Skin epidermis (tissue), 12 donors: Measurements from ENCODE around the gene DIPK1A.

Experiments
- H3K27ac ChIP-seq, 21 experiments: fragments of 200-600 bp; sonication (generic) in 11 of 21; one replicate each; pipeline ENCODE4 v1.5.0; 2020; ENCODE audit warnings: mild to moderate bottlenecking in 3 of 21, inconsistent platforms in 2 of 21, moderate library complexity in 2 of 21
- H3K4me3 ChIP-seq, 7 experiments: fragments of 200-600 bp; sonication (generic) in 2 of 7; one replicate each; pipeline ENCODE4 v1.5.0; 2020; ENCODE audit warnings: inconsistent platforms in 2 of 7, mild to moderate bottlenecking in 2 of 7, moderate library complexity in 1 of 7

Gene DIPK1A

DNA sequence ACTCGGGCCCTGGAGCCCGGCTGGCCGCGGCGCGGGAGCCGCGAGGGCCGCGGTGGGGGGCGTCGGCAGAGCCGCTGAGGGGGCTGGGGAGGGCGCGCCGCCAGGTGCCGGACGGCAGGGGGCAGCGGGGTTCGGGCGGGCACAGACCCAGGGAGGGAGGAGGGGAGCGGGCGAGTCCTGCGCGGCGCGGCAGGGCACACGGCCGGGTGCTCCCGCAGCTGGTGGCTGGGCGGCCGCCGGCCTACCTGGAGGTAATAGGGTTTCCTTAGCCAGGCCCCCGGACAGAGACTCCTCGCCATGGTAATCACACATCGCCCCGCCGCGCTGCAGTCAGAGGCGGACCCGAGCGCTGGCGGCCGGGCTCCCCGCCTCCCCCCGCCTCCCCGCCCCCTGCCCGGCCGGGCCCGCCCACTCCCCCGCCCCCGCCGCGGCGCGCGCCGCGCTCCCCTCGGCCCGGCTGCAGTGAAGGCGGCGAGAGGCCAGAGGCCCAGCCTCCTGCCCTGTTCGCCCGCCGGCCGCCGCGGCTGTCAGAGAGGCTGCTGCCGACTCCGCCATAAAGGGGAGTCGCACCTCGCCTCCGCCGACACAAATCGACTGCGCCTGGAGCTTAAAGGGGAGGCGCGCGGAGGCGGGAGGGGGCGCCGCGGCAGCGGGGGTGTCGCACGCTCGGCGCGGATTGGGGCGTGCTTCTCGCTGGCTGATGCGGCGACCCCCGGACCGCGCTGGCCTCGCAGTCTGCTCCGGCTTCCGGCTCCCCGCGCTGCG is at the start of gene DIPK1A:
Gene DIPK1A, minus strand, starts transcription at position 332 of the 765 bp plus-strand sequence. Its CDS starts 33 bp downstream, at position 299.
- peak within 1 kb of the TSS; percentile 77 to 91 (median 84) for H3K4me3 ChIP-seq

GRCh38 chr1:93007941-93008577 is 46.8 kb upstream of the DIPK1A start:
- Histone ChIP-seq H3K27ac (no peak overlapping the region), H3K4me3 (no peak overlapping the region)

More for the DNA sequence above, at the start of gene DIPK1A:
- peak within 1 kb of the TSS; percentile 74 to 99 (median 97) for H3K27ac ChIP-seq

DNA sequence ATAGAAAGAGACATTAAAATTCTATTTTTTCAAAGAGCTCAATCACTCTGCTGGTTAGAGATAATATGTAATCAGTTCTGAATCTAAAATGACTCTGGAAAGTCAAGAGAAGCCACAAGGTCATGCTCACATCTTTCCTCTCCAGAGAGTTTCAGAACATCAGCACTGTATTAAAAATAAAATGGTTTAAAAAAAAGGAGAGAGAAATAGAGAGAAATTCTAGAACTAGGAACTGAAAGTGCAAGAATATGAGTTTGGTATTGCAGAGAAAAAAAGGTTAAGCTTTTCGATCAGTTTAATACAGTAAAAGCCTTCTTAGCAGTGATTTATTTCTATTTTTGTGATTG is 44.0 kb upstream of the DIPK1A start:
- no peak overlapping the region for H3K27ac ChIP-seq
- no peak overlapping the region for H3K4me3 ChIP-seq

DNA sequence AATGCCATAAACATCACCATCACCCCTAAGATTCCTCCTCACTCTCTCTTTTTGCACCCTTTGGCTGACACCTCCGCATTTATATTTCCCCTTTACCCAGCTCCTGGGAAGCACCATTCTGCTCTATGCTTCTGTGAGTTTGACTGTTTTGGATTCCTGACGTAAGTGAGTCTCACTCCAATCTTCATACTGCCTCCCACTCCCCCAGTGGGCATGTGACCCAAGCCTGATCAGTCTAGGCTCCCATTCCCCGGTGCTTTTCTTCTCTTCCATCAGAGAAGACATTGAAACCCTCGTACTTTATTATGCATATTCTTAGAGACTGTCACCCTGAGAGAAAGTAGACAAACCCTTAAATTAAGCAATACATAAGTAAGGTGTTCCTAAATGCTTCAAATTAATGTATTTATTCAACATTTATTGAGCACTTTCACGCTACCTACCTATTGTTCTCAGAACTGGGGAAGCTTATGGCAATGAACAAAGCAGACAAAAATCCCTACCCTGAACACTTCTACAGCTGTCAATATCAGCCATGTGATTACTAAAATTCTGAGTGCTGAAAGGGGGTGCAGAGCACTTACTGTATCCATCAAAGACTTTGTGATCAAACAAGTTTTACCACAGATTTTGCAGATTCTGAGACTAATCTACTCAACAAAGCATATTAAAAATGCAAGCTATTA is 43.4 kb upstream of the DIPK1A start:
- H3K4me3 ChIP-seq = no peak overlapping the region
- no peak overlapping the region for H3K27ac ChIP-seq

DNA sequence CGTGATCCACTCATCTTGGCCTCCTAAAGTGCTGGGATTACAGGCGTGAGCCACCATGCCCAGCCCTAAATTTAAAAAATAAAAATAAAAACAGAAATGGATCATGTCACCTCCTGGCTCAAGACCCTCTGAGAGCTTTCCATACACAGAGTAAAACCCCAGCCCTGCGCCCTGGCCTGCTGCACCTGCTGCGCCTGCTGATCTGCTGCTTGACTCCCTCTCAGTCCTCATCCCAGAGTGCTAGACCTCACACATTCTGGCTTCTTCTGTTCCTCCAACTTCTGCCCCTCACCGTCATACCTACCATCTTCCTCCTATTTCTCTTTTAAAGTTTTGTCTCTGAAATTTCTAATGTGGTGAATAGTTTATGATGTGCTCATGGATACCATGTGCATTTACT is 42.7 kb upstream of the DIPK1A start:
- Histone ChIP-seq H3K27ac (no peak overlapping the region), H3K4me3 (no peak overlapping the region)

- no peak overlapping the region for H3K4me3 ChIP-seq
- H3K27ac ChIP-seq = no peak overlapping the region
These were observed 41.5 kb upstream of the DIPK1A start for GRCh38 chr1:93002781-93003180.

DNA sequence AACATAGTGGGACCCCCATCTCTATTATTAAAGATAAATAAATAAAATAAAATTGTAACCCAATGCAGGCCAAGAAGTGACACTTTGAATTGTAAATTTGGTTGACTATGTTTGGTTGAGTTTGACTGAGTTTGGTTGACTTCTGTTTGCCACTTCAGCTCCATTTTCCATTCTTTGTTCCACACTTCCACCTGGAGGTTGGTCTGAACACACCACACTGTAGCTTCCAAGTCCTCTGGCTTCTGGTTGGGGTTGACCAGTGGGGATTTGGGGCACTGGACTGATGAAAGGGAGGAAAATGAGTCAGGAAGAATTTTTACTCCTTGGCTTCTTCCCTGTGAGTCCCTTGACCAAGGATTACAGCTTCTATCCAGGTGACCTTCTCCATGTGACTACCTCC is 40.6 kb upstream of the DIPK1A start:
- no peak overlapping the region for H3K4me3 ChIP-seq

DNA sequence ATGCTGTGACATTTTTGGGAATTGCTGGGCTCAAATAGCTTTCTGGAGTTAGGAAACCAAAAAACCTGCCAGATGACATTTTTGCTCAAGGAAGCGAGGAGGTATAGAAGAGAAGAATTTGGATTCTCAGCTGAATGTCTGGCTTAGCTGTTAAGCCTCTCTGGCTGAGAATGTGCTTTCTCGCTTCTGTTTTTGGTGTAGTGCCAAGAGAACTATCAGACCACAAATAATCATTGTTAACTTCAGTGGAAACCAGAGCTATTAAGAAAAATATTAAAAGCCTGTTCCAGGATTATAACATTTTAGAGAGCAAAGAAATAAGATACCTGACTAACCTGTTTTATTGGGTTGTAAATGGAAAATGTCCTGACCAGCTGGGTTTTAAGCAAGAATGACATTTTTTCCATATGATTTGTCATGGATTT is 39.5 kb upstream of the DIPK1A start:
- Histone ChIP-seq H3K27ac (no peak overlapping the region), H3K4me3 (no peak overlapping the region)

More for the DNA sequence above, 40.6 kb upstream of the DIPK1A start:
- no peak overlapping the region for H3K27ac ChIP-seq

- Histone ChIP-seq H3K27ac (no peak overlapping the region), H3K4me3 (no peak overlapping the region)
These were observed 39.0 kb upstream of the DIPK1A start for GRCh38 chr1:93000291-93000690.

DNA sequence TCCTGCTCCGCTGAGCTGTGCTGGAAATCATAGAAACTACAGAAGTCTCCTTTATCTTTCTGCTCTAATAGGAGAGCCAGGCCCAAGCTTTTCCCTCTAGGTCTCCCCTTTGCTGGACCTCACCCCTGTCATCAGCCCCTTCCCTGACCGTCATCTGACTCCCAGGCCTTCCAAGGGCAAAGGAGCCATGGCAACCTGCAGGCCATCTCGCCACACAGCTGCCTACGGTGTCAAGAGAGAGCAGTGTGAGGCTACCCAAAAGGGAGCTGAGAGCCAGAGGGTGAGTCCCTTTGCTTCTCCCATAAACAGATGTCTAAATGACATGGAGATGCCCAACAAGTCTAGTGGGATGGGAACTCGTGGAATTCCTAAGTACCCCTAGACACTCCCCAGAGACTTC is 37.6 kb upstream of the DIPK1A start:
- no peak overlapping the region for H3K27ac ChIP-seq
- H3K4me3 ChIP-seq = no peak overlapping the region

- Histone ChIP-seq H3K4me3 (no peak overlapping the region), H3K27ac (no peak overlapping the region)
These were observed 34.5 kb upstream of the DIPK1A start for GRCh38 chr1:92995441-92996430.

- Histone ChIP-seq H3K27ac (no peak overlapping the region), H3K4me3 (no peak overlapping the region)
These were observed 32.9 kb upstream of the DIPK1A start for GRCh38 chr1:92994105-92994712.

DNA sequence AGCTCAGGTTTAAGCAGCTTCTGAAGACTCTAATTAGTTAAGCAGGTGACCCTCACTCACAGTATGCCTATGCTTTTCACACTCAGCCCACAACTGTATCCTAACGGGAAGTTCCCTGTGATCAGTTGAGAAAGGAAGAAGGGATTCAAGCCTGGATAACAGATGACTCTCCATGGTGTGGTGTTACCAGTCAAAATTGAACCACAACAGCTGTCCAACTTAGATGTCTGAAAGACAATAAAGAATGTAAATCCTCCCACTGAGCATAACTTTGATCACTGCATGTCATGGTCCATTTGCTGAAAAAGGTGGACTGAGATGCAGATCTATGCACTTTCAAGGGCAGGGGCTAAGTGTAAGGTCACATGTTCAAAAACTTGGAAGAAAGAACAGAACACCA is 32.3 kb upstream of the DIPK1A start:
- no peak overlapping the region for H3K27ac ChIP-seq
- H3K4me3 ChIP-seq = no peak overlapping the region

DNA sequence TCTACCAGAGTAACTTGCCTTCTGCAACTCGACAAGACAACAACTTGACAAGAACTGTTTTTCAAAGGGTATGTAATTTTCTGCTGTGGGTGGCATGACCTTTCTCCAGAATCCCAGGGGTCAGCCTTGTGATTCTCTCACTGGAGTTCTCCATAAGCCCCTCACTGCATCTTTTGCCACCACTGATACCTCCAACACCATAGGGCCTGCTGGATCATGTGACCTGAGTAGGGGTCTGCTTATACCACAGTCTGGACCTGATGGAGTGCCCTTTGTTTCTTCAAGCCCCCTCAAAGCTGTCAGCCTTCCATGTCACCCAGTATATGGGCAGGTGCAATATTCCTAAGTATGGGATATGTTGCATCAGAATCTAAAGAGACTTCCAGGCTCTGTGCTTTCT is 31.6 kb upstream of the DIPK1A start:
- Histone ChIP-seq H3K4me3 (no peak overlapping the region), H3K27ac (no peak overlapping the region)

- no peak overlapping the region for H3K4me3 ChIP-seq
- no peak overlapping the region for H3K27ac ChIP-seq
These were observed 30.8 kb upstream of the DIPK1A start for GRCh38 chr1:92992054-92992453.

- Histone ChIP-seq H3K4me3 (no peak overlapping the region), H3K27ac (peak overlapping the region in 2 of 21 experiments; percentile 34 to 60)
These were observed 29.6 kb upstream of the DIPK1A start for GRCh38 chr1:92990828-92991227.

GRCh38 chr1:92989936-92990583 is 28.8 kb upstream of the DIPK1A start:
- peak overlapping the region in 3 of 21 experiments; percentile 18 to 60 (median 34) for H3K27ac ChIP-seq
- no peak overlapping the region for H3K4me3 ChIP-seq

DNA sequence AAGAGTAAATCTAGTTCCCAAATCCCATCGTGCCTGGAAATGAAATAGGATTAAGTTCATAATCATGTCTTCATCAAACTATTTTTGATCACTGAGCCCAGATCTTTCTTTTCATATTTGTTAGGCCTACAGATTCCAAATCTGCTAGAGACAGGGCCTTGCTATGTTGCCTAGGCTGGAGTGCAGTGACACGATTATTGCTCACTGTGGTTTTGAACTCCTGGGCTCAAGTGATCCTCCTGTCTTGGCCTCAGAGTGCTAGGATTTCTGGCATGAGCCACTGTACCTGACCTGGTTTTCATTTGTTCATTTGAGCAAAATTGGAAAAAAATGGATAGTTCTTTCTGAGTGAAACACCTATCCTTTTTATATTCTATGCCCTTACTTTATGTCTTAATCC is 28.0 kb upstream of the DIPK1A start:
- H3K27ac ChIP-seq = peak overlapping the region in 1 of 21 experiments; percentile 7
- no peak overlapping the region for H3K4me3 ChIP-seq

DNA sequence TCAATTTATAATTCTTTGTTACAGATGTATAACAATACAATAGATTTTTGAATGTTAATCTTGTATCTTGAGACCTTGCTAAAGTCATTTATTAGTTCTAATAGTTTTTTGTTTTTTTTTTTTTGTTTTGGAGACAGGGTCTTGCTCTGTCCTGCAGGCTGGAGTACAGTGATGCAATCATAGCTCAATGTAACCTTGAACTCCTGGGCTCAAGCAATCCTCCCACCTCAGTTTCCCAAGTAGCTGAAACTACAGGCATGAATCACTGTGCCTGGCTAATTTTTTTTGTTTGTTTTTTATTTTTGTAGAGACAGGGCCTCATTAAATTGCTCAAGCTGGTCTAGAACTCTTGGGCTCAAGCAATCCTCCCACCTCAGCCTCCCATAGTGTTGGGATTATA is 26.2 kb upstream of the DIPK1A start:
- no peak overlapping the region for H3K4me3 ChIP-seq
- H3K27ac ChIP-seq = no peak overlapping the region
